Endothelial cell (in vitro differentiated cells): ENCODE results near the gene MARCHF10. TPM values are rescaled to one million over a fixed set of nuclear protein-coding genes. Genes with fewer than 3 reads are reported as not detected.

Experiments used
- DNase-seq: peaks from one replicate; pipeline ENCODE4 v3.0.0; 2021; ENCODE audit warnings: low spot score
- H3K27ac Mint-ChIP-seq: one replicate; pipeline ENCODE4 v1.8.0; 2021; ENCODE audit warnings: mixed read lengths, inconsistent platforms; ENCODE audit not compliant: unreplicated experiment
- H3K27me3 Mint-ChIP-seq: one replicate; pipeline ENCODE4 v1.8.0; 2021; ENCODE audit warnings: mild to moderate bottlenecking, moderate library complexity, mixed read lengths, inconsistent platforms; ENCODE audit not compliant: unreplicated experiment
- H3K36me3 Mint-ChIP-seq: one replicate; pipeline ENCODE4 v1.8.0; 2021; ENCODE audit warnings: mild to moderate bottlenecking, low read depth, mixed read lengths, inconsistent platforms; ENCODE audit not compliant: unreplicated experiment
- H3K4me1 Mint-ChIP-seq: one replicate; pipeline ENCODE4 v1.8.0; 2021; ENCODE audit warnings: mild to moderate bottlenecking, mixed read lengths, inconsistent platforms; ENCODE audit not compliant: unreplicated experiment
- H3K4me3 Mint-ChIP-seq: one replicate; pipeline ENCODE4 v1.8.0; 2021; ENCODE audit warnings: mild to moderate bottlenecking, mixed read lengths, inconsistent platforms; ENCODE audit not compliant: unreplicated experiment
- H3K9me3 Mint-ChIP-seq: one replicate; pipeline ENCODE4 v1.8.0; 2021; ENCODE audit warnings: mixed read lengths, inconsistent platforms; ENCODE audit not compliant: unreplicated experiment
- total RNA-seq: library from RNA; stranded (reverse); fragmentation: NEBNext Ultra II Directional; extraction: Animal tissue kit (Norgen Biotek cat#: 25700); gene quantifications from one replicate; pipeline ENCODE4 v1.2.1, GENCODE V29; 2021; ENCODE audit not compliant: unreplicated experiment
- TF ChIP-seq, protein P1 (sequence below): fragments of 200-600 bp; sonication (generic); IDR thresholded peaks from one replicate; pipeline ENCODE4 v1.5.0; 2021; ENCODE audit warnings: antibody characterized with exemption; ENCODE audit not compliant: unreplicated experiment

Gene MARCHF10
- total RNA-seq, 1 donor from 2014 or later, result not detected

DNA sequence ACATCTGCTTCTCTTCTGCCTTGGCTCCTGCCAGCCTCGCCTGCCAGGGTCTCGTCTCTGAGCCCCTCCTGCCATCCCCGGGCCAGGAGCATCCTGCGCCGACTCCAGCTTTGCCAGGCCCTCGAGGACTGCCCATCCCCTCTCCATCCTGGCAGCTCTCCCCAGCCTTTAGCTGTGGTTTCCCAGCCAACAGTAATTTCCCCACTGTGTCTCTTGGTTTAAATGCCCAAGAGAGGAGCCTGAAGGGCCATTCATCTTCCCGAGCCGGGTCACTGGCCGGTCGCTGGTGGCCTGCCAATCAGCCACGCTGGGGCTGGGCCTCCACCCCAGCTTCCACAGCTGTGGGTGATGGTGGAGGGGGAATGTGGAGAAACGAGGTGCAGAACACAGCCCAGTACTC, 132.9 kb downstream of the MARCHF10 start:
- TF ChIP-seq, protein P1, sequence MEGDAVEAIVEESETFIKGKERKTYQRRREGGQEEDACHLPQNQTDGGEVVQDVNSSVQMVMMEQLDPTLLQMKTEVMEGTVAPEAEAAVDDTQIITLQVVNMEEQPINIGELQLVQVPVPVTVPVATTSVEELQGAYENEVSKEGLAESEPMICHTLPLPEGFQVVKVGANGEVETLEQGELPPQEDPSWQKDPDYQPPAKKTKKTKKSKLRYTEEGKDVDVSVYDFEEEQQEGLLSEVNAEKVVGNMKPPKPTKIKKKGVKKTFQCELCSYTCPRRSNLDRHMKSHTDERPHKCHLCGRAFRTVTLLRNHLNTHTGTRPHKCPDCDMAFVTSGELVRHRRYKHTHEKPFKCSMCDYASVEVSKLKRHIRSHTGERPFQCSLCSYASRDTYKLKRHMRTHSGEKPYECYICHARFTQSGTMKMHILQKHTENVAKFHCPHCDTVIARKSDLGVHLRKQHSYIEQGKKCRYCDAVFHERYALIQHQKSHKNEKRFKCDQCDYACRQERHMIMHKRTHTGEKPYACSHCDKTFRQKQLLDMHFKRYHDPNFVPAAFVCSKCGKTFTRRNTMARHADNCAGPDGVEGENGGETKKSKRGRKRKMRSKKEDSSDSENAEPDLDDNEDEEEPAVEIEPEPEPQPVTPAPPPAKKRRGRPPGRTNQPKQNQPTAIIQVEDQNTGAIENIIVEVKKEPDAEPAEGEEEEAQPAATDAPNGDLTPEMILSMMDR, result no peak
- Mint-ChIP-seq H3K9me3 (no peaks in the 10 kb centered on the region), H3K4me1 (no peaks in the 10 kb centered on the region), H3K27ac (no peak overlapping the region), H3K36me3 (peaks cover 6% of the 10 kb centered on the region), H3K4me3 (no peak overlapping the region), H3K27me3 (peaks cover 6% of the 10 kb centered on the region)
- no peak for DNase-seq

DNA sequence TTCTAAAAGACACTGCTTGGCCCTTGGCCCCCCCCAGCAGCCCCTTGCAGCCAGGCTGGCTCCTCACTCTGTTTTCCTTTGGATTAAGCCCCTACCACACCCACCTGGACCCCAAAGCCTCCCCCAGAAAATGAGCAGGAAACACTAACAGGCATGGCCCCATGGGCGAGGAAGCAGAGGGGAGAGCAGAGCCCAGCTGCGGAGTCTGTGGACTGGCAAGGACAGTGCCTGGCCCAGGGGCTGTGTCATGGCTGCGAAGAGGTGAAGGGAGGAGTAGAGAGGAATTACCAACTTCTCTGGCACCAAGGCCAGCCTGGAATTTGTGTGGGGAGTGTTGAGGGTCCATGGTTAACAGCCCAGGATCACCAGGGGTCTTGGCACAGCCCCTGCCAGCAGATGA, 133.3 kb downstream of the MARCHF10 start:
- TF ChIP-seq, protein P1, result no peak
- no peak overlapping the region for H3K27ac Mint-ChIP-seq
- peaks cover 6% of the 10 kb centered on the region for H3K36me3 Mint-ChIP-seq
- H3K27me3 Mint-ChIP-seq, result peaks cover 6% of the 10 kb centered on the region
- DNase-seq, result no peak
- no peaks in the 10 kb centered on the region for H3K9me3 Mint-ChIP-seq
- no peaks in the 10 kb centered on the region for H3K4me1 Mint-ChIP-seq
- no peak overlapping the region for H3K4me3 Mint-ChIP-seq

DNA sequence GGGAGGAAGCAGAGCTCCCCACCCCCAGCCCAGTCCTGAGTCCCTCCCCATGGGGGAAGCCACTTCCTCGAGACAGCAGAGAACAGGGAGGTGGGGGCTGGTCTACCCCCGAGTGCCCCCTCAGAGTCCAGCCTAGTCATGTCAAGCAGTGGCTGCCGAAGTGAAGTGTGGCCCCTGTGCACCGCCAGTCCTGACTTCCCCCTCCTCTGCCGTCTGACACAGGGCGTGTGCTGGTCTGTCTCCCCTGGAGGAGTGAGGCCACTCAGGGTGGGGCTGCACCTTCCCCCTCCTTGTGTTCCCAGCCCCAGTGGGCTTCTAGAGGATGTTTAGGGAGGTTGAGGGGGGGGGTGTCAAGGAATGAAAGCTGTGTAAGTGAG, 133.8 kb downstream of the MARCHF10 start:
- no peak overlapping the region for H3K27ac Mint-ChIP-seq
- no peaks in the 10 kb centered on the region for H3K9me3 Mint-ChIP-seq
- H3K36me3 Mint-ChIP-seq, result peaks cover 6% of the 10 kb centered on the region
- H3K27me3 Mint-ChIP-seq, result peaks cover 6% of the 10 kb centered on the region
- TF ChIP-seq, protein P1, result no peak
- DNase-seq, result no peak
- no peaks in the 10 kb centered on the region for H3K4me1 Mint-ChIP-seq
- no peak overlapping the region for H3K4me3 Mint-ChIP-seq

DNA sequence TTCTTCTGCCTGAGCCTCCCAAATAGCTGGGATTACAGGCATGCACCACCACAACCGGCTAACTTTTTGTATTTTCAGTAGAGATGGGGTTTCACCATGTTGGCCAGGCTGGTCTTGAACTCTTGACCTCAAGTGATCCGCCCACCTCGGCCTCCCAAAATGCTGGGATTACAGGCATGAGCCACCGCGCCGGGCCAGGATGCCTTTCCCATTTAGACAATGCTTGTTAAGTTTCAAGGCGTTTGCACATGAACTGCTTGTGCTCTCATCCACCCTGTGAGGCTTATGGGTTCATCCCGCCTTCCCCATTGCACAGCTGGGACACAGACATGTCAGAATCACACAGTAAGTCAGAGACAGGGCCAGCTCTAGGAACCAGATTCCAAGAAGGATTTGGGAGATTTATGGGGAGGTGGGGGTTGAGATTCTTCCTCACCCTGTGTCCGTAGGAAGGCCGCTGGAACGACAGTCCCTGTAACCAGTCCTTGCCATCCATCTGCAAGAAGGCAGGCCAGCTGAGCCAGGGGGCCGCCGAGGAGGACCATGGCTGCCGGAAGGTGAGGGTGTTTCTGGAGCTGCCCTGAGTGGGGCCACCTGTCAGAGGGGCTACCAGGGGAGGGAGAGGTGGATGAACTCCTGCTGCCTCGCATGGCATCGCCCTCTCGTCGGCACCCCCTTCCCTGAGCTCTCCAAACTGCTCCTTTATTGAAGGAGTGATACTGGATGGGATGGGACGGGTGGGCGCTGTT, 134.3 kb downstream of the MARCHF10 start:
- H3K27ac Mint-ChIP-seq, result no peak overlapping the region
- no peaks in the 10 kb centered on the region for H3K9me3 Mint-ChIP-seq
- TF ChIP-seq, protein P1, result no peak
- H3K4me1 Mint-ChIP-seq, result peaks cover 1% of the 10 kb centered on the region
- peaks cover 6% of the 10 kb centered on the region for H3K36me3 Mint-ChIP-seq
- H3K27me3 Mint-ChIP-seq, result peaks cover 6% of the 10 kb centered on the region
- no peak for DNase-seq
- no peak overlapping the region for H3K4me3 Mint-ChIP-seq

DNA sequence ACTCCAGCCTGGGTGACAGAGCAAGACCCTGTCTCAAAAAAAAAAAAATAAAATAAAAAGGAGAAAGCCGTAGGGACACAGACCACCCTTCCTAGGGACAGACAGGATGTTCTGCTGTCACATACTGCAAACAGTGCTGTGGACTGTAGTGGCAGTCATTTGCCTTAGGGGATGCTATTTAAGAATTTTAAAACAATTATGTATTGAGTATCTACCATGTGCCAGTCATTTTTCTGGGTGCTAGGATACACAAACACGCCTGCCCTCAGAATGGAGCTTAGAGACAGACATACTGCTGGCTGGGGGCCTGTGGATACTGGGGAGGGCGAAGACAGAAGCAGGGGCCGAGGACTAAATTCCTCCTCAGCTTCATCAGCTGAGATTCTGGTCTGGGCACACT, 135.2 kb downstream of the MARCHF10 start:
- TF ChIP-seq, protein P1, result no peak

More for the DNA sequence above, 135.2 kb downstream of the MARCHF10 start:
- H3K9me3 Mint-ChIP-seq, result no peaks in the 10 kb centered on the region
- no peak overlapping the region for H3K27ac Mint-ChIP-seq
- H3K4me1 Mint-ChIP-seq, result peaks cover 2% of the 10 kb centered on the region
- peaks cover 6% of the 10 kb centered on the region for H3K36me3 Mint-ChIP-seq
- H3K4me3 Mint-ChIP-seq, result no peak overlapping the region
- peaks cover 6% of the 10 kb centered on the region for H3K27me3 Mint-ChIP-seq
- no peak for DNase-seq
